GM21423 (cell line): ENCODE results near the gene KRTAP5-9.
"Not testable (repeated sequence)": the region's sequence is repeated elsewhere in the genome, so short reads cannot be mapped to it uniquely, and the experiment has no call there.

ENCODE experiments used
- ATAC-seq: cut with Tn5 transposase; IDR thresholded peaks from one replicate; pipeline ENCODE4 v1.9.1; 2021; ENCODE audit warnings: mild to moderate bottlenecking, moderate library complexity; ENCODE audit not compliant: unreplicated experiment

Gene KRTAP5-9

GRCh38 chr11:71581826-71582225 lies 33.6 kb downstream of the KRTAP5-9 start:
- no peak for ATAC-seq

GRCh38 chr11:71582309-71582895 lies 34.2 kb downstream of the KRTAP5-9 start, which contains the start of gene KRTAP5-11:
TSS of gene KRTAP5-11 (minus strand) at chr11:71582875. CDS start at chr11:71582837, 38 bp downstream.
- ATAC-seq = no peak

GRCh38 chr11:71582969-71583368 lies 34.7 kb downstream of the KRTAP5-9 start:
- not testable (repeated sequence) for ATAC-seq

GRCh38 chr11:71585673-71586072 lies 37.5 kb downstream of the KRTAP5-9 start:
- not testable (repeated sequence) for ATAC-seq

GRCh38 chr11:71588314-71588713 lies 40.1 kb downstream of the KRTAP5-9 start:
- ATAC-seq = not testable (repeated sequence)

- not testable (repeated sequence) for ATAC-seq
These were observed 40.8 kb downstream of the KRTAP5-9 start for GRCh38 chr11:71588822-71589545.

- not testable (repeated sequence) for ATAC-seq
These were observed 41.3 kb downstream of the KRTAP5-9 start for GRCh38 chr11:71589546-71589920.
